ENCODE results near the gene CLASP1.
"Not testable (repeated sequence)": the region's sequence is repeated elsewhere in the genome, so short reads cannot be mapped to it uniquely, and the experiment has no call there.

CLASP1 gene

DNA sequence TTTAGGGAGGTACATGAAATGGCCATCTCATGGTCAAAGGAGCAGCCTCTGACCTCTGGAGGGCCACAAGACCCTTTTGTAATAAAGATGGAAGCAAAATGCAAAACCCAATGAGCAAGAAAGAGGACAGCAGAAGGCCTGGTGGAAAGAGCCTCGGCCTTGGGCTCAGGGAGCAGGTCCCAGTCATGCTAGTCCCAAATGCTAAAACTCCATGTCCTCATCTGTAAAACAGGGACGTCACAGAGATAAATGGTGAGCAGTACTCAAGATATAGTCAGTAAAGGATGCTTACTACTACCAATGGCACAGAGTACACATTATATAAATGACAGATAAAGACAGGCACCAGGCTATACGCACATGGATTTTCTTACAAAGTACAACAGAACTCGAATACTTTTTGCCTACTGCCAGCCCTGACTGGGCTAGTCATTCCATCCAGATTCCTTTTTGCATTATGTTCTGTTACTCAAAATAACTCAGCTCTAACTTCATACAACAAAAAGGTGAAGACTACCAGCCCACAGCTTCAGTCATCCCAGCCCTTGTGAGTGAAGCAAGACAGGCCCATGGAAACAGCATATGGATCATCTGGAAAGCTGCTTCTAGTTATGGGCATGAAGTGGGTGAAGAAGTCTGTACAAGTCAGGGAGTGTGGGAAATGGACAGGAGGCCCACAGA lies 299.4 kb downstream of the CLASP1 start:
- TF ChIP-seq, protein P1, sequence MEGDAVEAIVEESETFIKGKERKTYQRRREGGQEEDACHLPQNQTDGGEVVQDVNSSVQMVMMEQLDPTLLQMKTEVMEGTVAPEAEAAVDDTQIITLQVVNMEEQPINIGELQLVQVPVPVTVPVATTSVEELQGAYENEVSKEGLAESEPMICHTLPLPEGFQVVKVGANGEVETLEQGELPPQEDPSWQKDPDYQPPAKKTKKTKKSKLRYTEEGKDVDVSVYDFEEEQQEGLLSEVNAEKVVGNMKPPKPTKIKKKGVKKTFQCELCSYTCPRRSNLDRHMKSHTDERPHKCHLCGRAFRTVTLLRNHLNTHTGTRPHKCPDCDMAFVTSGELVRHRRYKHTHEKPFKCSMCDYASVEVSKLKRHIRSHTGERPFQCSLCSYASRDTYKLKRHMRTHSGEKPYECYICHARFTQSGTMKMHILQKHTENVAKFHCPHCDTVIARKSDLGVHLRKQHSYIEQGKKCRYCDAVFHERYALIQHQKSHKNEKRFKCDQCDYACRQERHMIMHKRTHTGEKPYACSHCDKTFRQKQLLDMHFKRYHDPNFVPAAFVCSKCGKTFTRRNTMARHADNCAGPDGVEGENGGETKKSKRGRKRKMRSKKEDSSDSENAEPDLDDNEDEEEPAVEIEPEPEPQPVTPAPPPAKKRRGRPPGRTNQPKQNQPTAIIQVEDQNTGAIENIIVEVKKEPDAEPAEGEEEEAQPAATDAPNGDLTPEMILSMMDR (IDR thresholded peaks at IDR 0.05; ENCODE audit: insufficient read depth, missing control alignments), result no peak
- no peak for DNase-seq (ENCODE audit: insufficient read length, low spot score)
- no peak for FAIRE-seq

GRCh38 chr2:121348128-121348740 lies 301.0 kb downstream of the CLASP1 start:
- DNase-seq (ENCODE audit: insufficient read length, low spot score) (no peak), FAIRE-seq (no peak)
- TF ChIP-seq, protein P1 (IDR thresholded peaks at IDR 0.05; ENCODE audit: insufficient read depth, missing control alignments), result no peak

DNA sequence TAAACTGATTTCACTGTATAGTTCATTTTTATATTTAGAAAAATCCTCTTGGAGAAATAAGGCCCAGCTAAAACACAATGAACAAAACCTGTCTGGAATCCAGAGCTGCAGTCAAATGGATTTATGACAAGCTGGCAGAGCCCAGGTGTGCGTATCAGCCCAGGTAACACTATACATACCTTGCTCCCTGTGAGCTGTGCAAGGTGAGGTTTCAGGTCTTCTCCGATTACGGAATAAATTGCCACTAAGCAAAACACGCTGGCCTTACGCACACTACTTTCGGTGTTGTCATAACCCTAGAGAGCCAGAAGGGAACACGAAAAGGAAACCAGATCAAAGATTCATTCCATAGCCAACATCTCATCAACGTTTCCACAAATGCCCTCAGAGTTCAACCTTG lies 302.4 kb downstream of the CLASP1 start:
- FAIRE-seq, result no peak
- TF ChIP-seq, protein P1 (IDR thresholded peaks at IDR 0.05; ENCODE audit: insufficient read depth, missing control alignments), result no peak
- DNase-seq (ENCODE audit: insufficient read length, low spot score), result no peak

DNA sequence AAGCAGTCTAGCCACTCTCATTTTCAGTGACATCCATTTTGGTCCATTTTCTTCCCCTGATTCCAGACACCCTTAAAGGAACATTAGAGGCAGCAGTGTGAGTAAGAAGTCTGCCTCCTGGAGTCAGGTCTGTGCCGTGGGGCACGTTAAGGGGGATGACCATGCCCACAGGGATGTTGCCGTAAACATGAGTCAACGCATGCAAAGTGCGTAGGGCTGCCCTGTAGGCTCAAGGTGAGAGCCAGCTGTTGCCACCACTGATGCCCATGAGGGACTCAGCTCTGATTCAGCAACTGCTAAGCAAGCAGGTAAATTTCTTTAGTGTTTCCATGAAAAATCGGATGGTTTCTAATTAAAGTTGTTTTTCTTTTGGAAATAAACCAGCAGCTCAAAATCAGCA lies 302.9 kb downstream of the CLASP1 start:
- no peak for DNase-seq (ENCODE audit: insufficient read length, low spot score)
- FAIRE-seq, result no peak
- TF ChIP-seq, protein P1 (IDR thresholded peaks at IDR 0.05; ENCODE audit: insufficient read depth, missing control alignments), result no peak

DNA sequence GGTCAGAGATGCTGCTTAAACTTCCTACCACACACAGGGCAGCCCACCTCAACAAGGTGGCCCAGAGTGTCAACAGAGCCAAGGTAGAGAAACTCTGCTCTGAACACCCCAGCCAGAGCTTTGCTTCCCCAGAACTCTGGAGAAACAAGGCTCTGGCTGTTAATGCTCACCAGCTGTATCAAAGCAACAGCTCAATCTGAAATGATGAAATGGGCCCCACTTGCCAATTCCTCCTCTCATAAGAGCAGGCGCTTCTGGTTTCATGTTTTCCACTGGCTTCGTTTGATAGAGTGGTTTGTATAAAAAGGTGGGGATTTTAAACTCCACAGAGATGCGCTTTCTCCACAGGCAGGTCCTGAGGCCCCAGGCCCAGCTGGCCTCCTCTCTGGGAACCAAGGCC lies 303.4 kb downstream of the CLASP1 start:
- no peak for FAIRE-seq
- DNase-seq (ENCODE audit: insufficient read length, low spot score), result no peak
- TF ChIP-seq, protein P1 (IDR thresholded peaks at IDR 0.05; ENCODE audit: insufficient read depth, missing control alignments), result no peak

DNA sequence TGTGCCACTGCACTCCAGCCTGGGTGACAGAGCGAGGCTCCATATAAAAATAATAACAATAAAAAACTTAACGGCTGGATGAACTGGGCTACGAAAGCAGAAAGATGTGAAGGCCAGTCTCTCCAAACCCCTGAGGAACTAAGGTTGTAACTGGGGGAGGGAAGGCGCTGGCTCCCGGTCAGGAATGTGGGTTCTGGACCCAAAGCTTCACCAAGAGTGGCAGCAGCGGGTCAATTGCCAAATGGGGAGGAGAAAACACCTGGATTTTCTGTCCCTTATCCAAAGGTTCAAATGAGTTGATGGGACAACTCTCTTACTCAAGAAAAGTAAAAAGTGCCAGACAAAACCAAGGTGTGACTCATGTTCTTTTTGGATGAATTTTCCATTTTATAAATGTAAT lies 304.2 kb downstream of the CLASP1 start:
- TF ChIP-seq, protein P1 (IDR thresholded peaks at IDR 0.05; ENCODE audit: insufficient read depth, missing control alignments), result no peak
- FAIRE-seq (no peak), DNase-seq (ENCODE audit: insufficient read length, low spot score) (no peak)

DNA sequence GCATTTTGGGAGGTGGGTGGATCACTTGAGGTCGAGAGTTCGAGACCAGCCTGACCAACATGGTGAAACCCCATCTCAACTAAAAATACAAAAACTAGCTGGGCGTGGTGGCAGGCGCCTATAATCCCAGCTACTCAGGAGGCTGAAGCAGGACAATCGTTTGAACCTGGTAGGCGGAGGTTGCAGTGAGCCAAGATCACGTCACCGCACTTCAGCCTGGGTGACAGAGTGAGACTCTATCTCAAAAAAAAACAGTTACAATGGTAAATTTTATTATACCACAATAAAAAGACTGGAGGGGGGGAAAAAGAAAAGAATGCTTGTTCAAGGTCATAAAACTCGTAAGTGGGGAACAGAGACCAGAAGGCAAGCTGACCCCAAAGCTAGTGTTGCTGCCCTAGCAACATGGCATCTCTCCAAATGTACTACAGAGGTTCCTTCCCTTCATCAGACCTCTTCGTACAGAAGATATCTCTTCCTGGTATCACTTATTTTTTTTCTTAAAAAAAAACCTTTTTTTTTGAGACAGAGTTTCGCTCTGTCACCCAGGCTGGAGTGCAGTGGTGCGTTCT lies 305.3 kb downstream of the CLASP1 start:
- FAIRE-seq; DNase-seq (ENCODE audit: insufficient read length, low spot score): not testable (repeated sequence)
